ENCODE data around the gene NIPAL3.

NIPAL3 gene

GRCh38 chr1:24493785-24494184, 78.2 kb downstream of the NIPAL3 start:
- TF ChIP-seq RAD21 (IDR thresholded peaks at IDR 0.05; ENCODE audit: low read depth) (no peak), TEAD4 (IDR thresholded peaks at IDR 0.05) (no peak), TCF12 (IDR thresholded peaks at IDR 0.05; ENCODE audit: low read depth) (no peak), EP300 (IDR thresholded peaks at IDR 0.05; ENCODE audit: borderline replicate concordance) (no peak), REST (IDR thresholded peaks at IDR 0.05; ENCODE audit: low read depth) (no peak), CREB1 (IDR thresholded peaks at IDR 0.05; ENCODE audit: low read depth) (no peak)

GRCh38 chr1:24498589-24498988, 83.0 kb downstream of the NIPAL3 start:
- no peak for TF ChIP-seq NFIC (IDR thresholded peaks at IDR 0.05)
- no peak for TF ChIP-seq REST (IDR thresholded peaks at IDR 0.05; ENCODE audit: low read depth)
- TF ChIP-seq EP300 (IDR thresholded peaks at IDR 0.05; ENCODE audit: borderline replicate concordance) = no peak

- TF ChIP-seq TEAD4 (IDR thresholded peaks at IDR 0.05) (no peak), TCF12 (IDR thresholded peaks at IDR 0.05; ENCODE audit: low read depth) (no peak), REST (IDR thresholded peaks at IDR 0.05; ENCODE audit: low read depth) (no peak), CREB1 (IDR thresholded peaks at IDR 0.05; ENCODE audit: low read depth) (no peak), CEBPB (IDR thresholded peaks at IDR 0.05) (no peak), EGR1 (IDR thresholded peaks at IDR 0.05) (no peak), FOXM1 (IDR thresholded peaks at IDR 0.05; ENCODE audit: borderline replicate concordance, low read depth) (no peak), EP300 (IDR thresholded peaks at IDR 0.05; ENCODE audit: borderline replicate concordance) (no peak), NFIC (IDR thresholded peaks at IDR 0.05) (no peak), YY1 (IDR thresholded peaks at IDR 0.05; ENCODE audit: low read depth) (no peak), RAD21 (IDR thresholded peaks at IDR 0.05; ENCODE audit: low read depth) (no peak), TAF1 (IDR thresholded peaks at IDR 0.05; ENCODE audit: low read depth) (no peak), MAX (IDR thresholded peaks at IDR 0.05) (no peak), USF1 (IDR thresholded peaks at IDR 0.05) (no peak), ZBTB7A (IDR thresholded peaks at IDR 0.05; ENCODE audit: low read depth) (no peak)
Measured at GRCh38 chr1:24500448-24501048, 84.9 kb downstream of the NIPAL3 start.

- TF ChIP-seq FOXM1 (IDR thresholded peaks at IDR 0.05; ENCODE audit: borderline replicate concordance, low read depth) (no peak), REST (IDR thresholded peaks at IDR 0.05; ENCODE audit: low read depth) (no peak), MAX (IDR thresholded peaks at IDR 0.05) (no peak), TAF1 (IDR thresholded peaks at IDR 0.05; ENCODE audit: low read depth) (no peak), CEBPB (IDR thresholded peaks at IDR 0.05) (no peak), TCF12 (IDR thresholded peaks at IDR 0.05; ENCODE audit: low read depth) (no peak), RAD21 (IDR thresholded peaks at IDR 0.05; ENCODE audit: low read depth) (no peak), CREB1 (IDR thresholded peaks at IDR 0.05; ENCODE audit: low read depth) (no peak), EP300 (IDR thresholded peaks at IDR 0.05; ENCODE audit: borderline replicate concordance) (no peak), ZBTB7A (IDR thresholded peaks at IDR 0.05; ENCODE audit: low read depth) (no peak), TEAD4 (IDR thresholded peaks at IDR 0.05) (no peak), NFIC (IDR thresholded peaks at IDR 0.05) (no peak), EGR1 (IDR thresholded peaks at IDR 0.05) (no peak), USF1 (IDR thresholded peaks at IDR 0.05) (no peak), YY1 (IDR thresholded peaks at IDR 0.05; ENCODE audit: low read depth) (no peak)
Measured at GRCh38 chr1:24501371-24502064, 85.9 kb downstream of the NIPAL3 start.

All from Ishikawa (cell line).